ENCODE results near the gene ZNF317.
"Not testable (repeated sequence)": the region's sequence is repeated elsewhere in the genome, so short reads cannot be mapped to it uniquely, and the experiment has no call there.

The ZNF317 gene

DNA sequence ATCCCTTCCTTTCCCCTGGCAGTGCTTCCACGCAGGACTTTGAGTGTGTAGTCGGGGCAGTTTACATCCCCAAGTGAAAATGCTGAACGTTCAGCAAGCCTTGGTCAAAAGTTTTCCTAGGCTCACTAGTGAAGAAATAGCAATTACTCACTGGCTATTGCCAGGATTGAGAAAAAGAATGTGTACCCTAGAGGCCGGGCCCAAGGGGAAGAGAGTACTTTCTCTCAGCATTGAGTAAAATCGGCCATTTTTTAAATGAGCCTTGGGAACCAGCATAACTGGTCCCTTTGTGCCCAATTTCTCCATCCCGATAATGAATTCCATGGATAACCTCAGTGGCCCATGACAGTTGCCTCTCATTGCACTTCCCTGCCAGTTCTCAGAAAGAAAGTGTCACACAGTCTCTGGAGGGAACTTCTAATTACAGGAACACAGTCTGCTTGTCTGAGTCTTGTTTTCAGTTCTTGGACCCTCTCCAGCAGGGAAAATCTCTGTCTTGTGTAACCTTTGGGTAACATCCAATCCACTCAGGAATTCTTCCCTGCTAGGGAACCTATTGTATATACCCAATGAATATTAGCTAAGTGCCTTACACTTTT is 31.3 kb downstream of the ZNF317 start:
- FAIRE-seq: no peak

DNA sequence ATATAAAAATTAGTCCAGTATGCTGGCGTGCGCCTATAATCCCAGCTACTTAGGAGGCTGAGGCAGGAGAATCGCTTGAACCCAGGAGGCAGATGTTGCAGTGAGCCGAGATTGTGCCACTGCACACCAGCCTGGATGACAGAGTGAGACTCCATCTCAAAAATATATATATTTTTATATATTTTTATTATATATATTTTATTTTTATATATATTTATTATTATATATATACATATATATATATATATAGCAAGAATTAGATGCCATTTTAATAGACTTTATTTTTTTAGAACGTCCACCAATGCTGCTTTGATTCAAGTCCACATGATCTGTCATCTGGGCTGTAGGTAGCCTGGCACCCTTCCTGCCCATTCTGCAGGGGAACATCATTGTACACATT is 35.1 kb downstream of the ZNF317 start:
- FAIRE-seq (no peak), DNase-seq (ENCODE audit: insufficient read length, low spot score) (no peak)

More for the DNA sequence above, 31.3 kb downstream of the ZNF317 start:
- no peak for DNase-seq (ENCODE audit: insufficient read length, low spot score)

DNA sequence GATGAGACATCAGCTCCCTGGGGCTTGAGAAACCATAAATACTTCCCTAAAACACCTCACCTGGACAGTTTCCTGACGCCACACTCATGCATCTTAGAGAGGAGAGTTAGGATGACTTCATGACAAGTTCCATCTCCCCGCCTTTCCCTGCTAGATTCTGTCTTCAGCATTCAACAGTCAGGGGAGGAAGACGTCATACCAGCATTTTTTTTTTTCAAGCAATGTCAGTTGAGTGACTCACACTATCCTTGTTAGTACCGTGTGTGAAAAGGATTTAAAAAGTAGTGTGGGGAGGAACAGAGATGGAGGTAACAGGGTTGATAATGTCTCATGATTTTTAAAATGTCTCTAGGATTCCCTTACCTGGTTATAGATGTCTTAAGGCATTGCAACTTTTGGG is 38.7 kb downstream of the ZNF317 start, which contains the start of gene OR7D2:
TSS of gene OR7D2 (plus strand) at position 79 of the 400 bp plus-strand sequence. CDS start 6,803 bp downstream, outside the sequence.
- DNase-seq (ENCODE audit: insufficient read length, low spot score): no peak
- no peak for FAIRE-seq

DNA sequence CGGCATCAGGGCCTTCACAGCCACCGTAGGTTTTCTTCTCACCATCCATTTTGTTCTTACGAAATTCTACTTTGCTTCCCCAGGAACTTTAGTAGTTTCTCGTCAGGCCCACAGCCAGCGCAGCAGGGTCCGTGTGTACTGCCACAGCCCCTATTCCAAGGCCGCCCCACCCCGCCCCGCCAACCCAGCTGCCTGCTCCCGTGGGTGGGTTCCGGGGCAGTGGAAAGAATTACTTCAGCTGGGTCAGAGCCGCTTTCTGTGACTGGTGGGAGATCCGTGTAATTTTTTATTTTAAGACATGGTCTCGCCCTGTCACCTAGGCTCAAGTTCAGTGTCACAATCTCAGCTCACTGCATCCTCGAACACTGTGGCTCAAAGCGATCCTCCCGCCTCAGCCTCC is 42.8 kb downstream of the ZNF317 start:
- DNase-seq (ENCODE audit: insufficient read length, low spot score) (no peak), FAIRE-seq (no peak)

DNA sequence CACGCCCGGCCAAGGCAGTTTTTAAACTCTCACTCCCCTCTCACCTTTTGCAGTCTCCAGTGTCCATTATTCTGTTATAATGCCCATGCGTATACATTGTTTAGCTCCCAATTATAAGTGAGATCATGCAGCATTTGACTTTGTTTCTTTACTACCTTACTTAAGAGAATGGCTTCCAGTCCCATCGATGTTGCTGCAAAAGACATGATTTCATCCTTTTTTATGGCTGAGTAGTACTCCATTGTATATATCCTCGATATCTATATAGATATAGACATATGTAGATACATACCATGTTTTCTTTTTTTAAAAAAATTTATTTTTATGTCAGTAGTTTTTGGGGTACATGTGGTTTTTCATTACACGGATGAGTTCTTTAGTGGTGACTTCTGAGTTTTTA is 47.0 kb downstream of the ZNF317 start:
- DNase-seq (ENCODE audit: insufficient read length, low spot score) (no peak), FAIRE-seq (no peak)

DNA sequence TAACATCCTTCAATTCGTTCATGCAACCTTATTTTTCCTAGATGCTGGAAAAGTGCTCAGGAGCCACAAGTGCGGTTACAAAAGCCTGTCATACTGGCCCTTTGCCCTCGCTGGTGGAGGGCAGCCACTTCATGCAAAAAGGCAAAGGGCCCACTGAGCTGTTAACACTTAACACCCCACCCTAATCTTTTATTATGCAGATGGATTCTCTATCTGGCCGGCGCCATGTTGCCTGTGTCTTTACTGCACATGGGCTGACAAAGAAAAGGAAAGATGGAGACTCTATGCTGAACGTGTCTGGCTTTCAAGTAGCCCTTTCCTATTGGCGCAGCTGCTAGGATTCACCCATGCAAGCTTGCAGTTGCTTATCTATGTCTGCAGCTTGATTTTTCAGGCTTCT is 49.3 kb downstream of the ZNF317 start:
- DNase-seq (ENCODE audit: insufficient read length, low spot score): no peak
- no peak for FAIRE-seq

DNA sequence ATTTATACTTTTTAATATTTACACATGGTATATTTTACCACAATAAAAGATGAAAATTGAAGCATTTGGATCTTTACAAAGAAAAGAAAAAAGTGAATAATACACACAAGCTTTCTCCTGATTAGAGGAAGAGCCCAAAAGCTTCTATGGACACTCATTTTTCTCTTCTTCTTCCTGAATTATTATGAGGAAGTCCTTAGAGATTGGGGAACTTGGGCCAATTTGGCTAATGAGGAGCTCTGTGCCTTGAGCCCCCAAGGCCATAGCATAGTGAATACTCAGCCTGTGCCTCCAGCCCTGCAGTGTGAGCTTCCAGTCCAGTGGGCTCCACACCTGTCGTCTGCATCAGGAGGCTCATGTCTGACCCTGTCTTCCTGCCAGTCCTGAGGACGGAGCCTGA is 57.8 kb downstream of the ZNF317 start:
- not testable (repeated sequence) for FAIRE-seq; DNase-seq (ENCODE audit: insufficient read length, low spot score)

DNA sequence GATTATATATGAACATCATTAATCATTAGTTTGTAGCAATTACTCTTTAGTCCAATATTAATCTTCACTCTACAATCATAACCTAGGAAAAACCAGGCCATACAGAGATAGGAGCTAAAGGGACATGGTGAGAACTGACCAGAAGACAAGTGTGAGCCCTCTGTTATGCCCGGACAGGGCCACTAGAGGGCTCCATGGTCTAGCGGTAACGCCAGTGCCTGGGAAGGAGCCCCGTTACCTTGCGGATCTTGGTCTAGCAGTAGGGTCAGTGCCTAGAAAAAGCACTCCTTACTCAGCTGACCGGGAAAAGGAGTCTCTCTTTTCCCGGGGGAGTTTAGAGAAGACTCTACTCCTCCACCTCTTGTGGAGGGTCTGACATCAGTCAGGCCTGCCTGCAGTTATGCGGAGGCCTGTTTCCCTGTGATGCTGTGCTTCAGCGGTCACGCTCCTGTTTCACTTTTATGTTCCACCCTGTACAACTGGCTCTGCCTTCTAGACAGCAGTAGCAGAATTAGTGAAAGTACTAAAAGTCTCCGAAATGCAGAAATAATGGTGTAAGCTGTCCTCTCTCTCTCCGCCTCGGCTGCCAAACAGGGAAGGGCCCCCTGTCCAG is 65.4 kb downstream of the ZNF317 start:
- peak; percentile 83 for FAIRE-seq

More for the DNA sequence above, 65.4 kb downstream of the ZNF317 start:
- peak; percentile 30 for DNase-seq (ENCODE audit: insufficient read length, low spot score)

Measured in GM19239 (cell line).